Peyer's patch (tissue), 4 donors: ENCODE results near the gene WWP2.

ENCODE experiments used
- POLR2A ChIP-seq, 2 donors: fragments of 450-650 bp; IDR thresholded peaks; one replicate each; pipeline ENCODE4 v1.5.1; 2017; ENCODE audit warnings: antibody characterized with exemption in 2 of 2, mild to moderate bottlenecking in 2 of 2, moderate library complexity in 2 of 2
- TF ChIP-seq, protein P1 (sequence below), 6 experiments: fragments of 450-650 bp in 4 of 6; fragments of 200-600 bp in 2 of 6; sonication (generic) in 1 of 6; IDR thresholded peaks; one replicate each; pipeline ENCODE4 v1.5.1; 2017 to 2019; ENCODE audit warnings: antibody characterized with exemption in 6 of 6, mild to moderate bottlenecking in 3 of 6, moderate library complexity in 1 of 6

GRCh38 chr16:69827524-69827923 lies 65.4 kb downstream of the WWP2 start:
- TF ChIP-seq, protein P1, sequence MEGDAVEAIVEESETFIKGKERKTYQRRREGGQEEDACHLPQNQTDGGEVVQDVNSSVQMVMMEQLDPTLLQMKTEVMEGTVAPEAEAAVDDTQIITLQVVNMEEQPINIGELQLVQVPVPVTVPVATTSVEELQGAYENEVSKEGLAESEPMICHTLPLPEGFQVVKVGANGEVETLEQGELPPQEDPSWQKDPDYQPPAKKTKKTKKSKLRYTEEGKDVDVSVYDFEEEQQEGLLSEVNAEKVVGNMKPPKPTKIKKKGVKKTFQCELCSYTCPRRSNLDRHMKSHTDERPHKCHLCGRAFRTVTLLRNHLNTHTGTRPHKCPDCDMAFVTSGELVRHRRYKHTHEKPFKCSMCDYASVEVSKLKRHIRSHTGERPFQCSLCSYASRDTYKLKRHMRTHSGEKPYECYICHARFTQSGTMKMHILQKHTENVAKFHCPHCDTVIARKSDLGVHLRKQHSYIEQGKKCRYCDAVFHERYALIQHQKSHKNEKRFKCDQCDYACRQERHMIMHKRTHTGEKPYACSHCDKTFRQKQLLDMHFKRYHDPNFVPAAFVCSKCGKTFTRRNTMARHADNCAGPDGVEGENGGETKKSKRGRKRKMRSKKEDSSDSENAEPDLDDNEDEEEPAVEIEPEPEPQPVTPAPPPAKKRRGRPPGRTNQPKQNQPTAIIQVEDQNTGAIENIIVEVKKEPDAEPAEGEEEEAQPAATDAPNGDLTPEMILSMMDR (IDR thresholded peaks at IDR 0.05): no peak
- TF ChIP-seq POLR2A (IDR thresholded peaks at IDR 0.05): no peak
